Epithelial cell of proximal tubule (primary cell): ENCODE data around the gene SH2D3C. TPM values are rescaled to one million over a fixed set of nuclear protein-coding genes. Genes with fewer than 3 reads are reported as not detected.

Experiments used
- DNase-seq: peaks from one replicate; pipeline ENCODE4 v3.0.0-alpha.2; 2011; ENCODE audit warnings: low read depth
- H3K4me3 ChIP-seq: 2 replicates; pipeline ENCODE4 v1.5.1; 2011; ENCODE audit warnings: low read depth, mild to moderate bottlenecking, low read length
- CTCF ChIP-seq: conservative IDR thresholded peaks from 2 replicates; pipeline ENCODE4 v1.5.1; 2012; ENCODE audit warnings: low read depth, mild to moderate bottlenecking, low read length
- total RNA-seq: library from RNA; depleted of rRNA; stranded (reverse); fragments of >200 nt; gene quantifications from 2 replicates; pipeline ENCODE4 v1.2.3, GENCODE V29; 2015

The SH2D3C gene
- total RNA-seq, 1 donor from 2014 or later = not detected

DNA sequence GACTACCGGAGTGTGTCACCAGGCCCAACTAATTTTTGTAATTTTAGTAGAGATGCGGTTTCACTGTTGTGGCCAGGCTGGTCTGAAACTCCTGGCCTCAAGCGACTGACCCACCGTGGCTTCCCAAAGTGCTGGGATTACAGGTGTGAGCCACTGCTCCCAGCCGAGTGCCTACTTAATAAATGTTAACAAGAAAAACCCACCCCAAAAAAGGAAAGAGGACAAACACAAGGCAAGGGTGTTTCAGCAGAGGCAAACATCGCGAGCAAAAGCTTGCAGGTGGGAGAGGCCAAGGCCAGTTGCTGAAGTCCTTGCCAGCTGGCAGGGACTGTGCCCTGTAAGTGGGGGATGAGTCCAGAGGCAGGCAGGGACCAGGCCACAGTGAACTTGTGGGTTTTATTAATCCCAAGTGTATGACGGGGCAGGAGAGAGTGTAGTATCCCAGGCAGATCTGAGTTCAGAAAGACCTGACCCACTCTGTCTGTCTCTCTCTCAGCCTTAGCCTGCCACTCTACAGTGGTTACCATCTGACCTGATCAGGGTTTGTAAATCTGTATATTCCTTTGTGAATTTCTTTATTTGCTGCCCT, 17.9 kb upstream of the SH2D3C start:
- no peak overlapping the region for H3K4me3 ChIP-seq
- DNase-seq = no peak
- no peak for TF ChIP-seq CTCF

DNA sequence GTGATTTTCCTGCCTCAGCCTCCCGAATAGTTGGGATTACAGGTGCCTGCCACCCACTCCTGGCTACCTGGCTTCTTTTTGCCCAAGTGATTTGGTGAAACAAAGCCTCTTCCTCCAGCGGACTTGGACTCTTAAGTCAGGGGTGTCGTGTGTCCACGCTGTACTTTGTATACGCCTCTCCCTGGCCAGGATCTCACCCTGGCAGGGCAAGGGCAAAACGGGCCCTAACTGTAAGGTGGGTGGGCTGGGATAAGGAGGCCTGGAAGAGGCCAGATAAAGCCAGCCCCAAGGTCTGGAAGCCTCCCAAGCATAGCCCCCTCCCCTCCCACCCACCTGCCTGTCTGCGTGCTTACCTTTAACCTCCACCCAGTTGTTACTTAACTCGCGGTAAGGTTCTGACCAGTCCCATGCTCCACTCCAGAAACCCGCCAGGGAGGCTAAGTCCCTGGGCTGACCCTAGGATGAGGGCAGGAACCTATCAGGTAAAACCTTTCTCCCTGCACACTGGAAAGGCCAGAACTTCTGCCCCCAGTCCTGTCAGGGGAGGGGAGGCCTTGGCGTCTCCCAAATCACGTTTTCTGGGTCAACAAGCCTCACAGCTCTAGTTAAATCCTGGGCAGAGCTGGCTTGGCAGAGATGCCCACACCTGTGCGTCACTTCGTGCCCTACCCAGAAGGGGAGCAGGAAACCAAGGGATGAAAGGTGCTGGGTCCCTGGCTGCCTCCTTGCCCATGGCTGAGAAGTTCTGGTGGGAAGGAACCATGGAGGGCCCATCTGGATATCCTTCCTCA, 15.7 kb upstream of the SH2D3C start:
- DNase-seq = no peak
- TF ChIP-seq CTCF = no peak
- H3K4me3 ChIP-seq = no peak overlapping the region

DNA sequence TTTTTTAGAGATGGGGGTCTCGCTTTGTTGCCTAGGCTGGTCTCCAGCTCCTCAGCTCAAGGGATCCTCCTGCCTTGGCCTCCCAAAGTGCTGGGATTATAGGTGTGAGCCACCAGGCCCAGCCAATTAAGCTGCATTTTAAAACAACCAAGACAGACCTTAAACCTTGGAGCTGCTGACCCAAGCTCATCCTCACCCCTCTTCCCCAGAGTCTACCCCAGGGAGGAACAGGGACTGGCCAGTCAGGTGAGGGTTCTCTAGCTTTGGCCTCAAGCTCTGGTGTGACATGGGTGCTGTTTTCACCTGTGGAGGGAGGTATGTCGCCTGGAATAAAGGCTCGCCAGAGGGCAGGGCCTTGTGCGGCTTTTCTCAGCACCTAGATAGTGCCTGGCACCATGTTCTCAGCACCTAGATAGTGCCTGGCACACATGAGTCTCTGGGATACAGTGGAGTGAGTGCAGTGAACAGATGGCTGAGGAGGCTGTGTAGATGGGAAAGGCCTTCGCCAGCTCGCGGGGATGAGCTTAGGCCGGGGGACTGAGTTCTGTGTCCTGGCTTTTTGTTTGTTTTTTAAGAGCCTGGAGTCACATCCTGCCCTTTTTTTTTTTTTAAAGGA, 14.7 kb upstream of the SH2D3C start:
- no peak overlapping the region for H3K4me3 ChIP-seq
- no peak for DNase-seq
- no peak for TF ChIP-seq CTCF

- no peak overlapping the region for H3K4me3 ChIP-seq
These were observed 14.1 kb upstream of the SH2D3C start for GRCh38 chr9:127792417-127793031.

DNA sequence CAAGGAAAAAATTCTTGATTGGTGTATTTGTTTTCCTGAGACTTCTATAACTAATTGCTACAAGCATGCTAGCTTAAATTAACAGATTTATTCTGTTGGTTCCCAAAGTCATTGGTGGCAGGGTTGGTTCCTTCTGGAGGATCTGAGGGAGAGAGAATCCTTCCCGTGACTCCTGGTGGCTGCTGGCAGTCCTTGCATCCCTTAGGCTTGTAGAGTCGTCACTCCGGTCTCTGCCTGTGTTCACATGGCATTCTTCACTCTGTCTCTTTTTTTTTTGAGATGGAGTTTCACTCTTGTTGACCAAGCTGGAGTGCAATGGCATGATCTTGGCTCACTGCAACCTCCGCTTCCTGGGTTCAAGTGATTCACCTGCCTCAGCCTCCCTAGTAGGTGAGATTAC, 12.6 kb upstream of the SH2D3C start:
- peak; percentile 7 for TF ChIP-seq CTCF
- H3K4me3 ChIP-seq = no peak overlapping the region
- no peak for DNase-seq

More at GRCh38 chr9:127792417-127793031, 14.1 kb upstream of the SH2D3C start:
- no peak for TF ChIP-seq CTCF
- DNase-seq = no peak

- no peak for DNase-seq
- TF ChIP-seq CTCF = no peak
- H3K4me3 ChIP-seq = no peak overlapping the region
These were observed 11.8 kb upstream of the SH2D3C start for GRCh38 chr9:127790094-127790855.
